Hepatocyte (in vitro differentiated cells): ENCODE data around the gene LDLRAD2.

Experiments used
- EZH2phosphoT487 ChIP-seq: fragments of 200-600 bp; sonication (generic); IDR thresholded peaks from one replicate; pipeline ENCODE4 v1.6.1; 2018; ENCODE audit warnings: antibody characterized with exemption, mild to moderate bottlenecking, low read depth, moderate library complexity; ENCODE audit not compliant: unreplicated experiment, severe bottlenecking
- TF ChIP-seq, protein P1 (sequence below): fragments of 200-600 bp; sonication (generic); IDR thresholded peaks from 2 replicates; pipeline ENCODE4 v1.5.1; 2016; ENCODE audit warnings: antibody characterized with exemption, mild to moderate bottlenecking; ENCODE audit not compliant: poor library complexity

DNA sequence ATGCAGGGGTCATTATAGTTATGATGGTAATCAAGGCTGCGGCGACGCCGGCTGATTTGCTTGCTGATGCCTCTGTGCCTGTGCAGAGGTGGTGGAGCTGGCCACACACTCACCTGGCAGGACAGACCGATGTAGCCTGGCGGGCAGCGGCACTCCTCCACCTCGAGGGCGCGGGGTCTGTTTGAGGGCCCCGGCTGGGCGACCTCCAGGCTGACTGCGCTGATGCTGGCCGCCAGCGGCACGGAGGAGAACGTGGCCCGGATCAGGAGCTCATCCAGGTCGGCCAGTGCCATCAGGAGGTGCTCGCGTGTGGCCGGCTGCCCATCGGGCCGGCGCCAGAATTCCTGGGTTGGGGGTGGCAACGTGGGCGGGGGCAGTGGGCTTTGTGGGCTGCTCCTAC lies 52.7 kb downstream of the LDLRAD2 start:
- TF ChIP-seq, protein P1, sequence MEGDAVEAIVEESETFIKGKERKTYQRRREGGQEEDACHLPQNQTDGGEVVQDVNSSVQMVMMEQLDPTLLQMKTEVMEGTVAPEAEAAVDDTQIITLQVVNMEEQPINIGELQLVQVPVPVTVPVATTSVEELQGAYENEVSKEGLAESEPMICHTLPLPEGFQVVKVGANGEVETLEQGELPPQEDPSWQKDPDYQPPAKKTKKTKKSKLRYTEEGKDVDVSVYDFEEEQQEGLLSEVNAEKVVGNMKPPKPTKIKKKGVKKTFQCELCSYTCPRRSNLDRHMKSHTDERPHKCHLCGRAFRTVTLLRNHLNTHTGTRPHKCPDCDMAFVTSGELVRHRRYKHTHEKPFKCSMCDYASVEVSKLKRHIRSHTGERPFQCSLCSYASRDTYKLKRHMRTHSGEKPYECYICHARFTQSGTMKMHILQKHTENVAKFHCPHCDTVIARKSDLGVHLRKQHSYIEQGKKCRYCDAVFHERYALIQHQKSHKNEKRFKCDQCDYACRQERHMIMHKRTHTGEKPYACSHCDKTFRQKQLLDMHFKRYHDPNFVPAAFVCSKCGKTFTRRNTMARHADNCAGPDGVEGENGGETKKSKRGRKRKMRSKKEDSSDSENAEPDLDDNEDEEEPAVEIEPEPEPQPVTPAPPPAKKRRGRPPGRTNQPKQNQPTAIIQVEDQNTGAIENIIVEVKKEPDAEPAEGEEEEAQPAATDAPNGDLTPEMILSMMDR: no peak
- TF ChIP-seq EZH2phosphoT487: no peak
